BJ (cell line): ENCODE results near the gene BICD2. TPM values are rescaled to one million over a fixed set of nuclear protein-coding genes. Genes with fewer than 3 reads are reported as not detected.

Experiments used
- CTCF ChIA-PET: fragments of 350-600 bp; formaldehyde crosslinking; extraction: SDS; loops from one replicate; lab custom pipeline; 2021; ENCODE audit warnings: antibody characterized with exemption, inconsistent platforms; lab: Yijun Ruan, JAX
- POLR2A ChIA-PET: fragments of 300-600 bp; sonication (Branson Sonifier 250); formaldehyde crosslinking; extraction: SDS; loops from one replicate; lab custom pipeline; 2021; ENCODE audit warnings: antibody characterized with exemption; lab: Charles Lee
- DNase-seq: peaks from one replicate; pipeline ENCODE4 v3.0.0-alpha.2; 2011; ENCODE audit warnings: low read depth
- H3K27me3 ChIP-seq: 2 replicates; pipeline ENCODE4 v1.6.0; 2011; ENCODE audit warnings: low read length; ENCODE audit not compliant: control insufficient read depth, insufficient read depth
- H3K36me3 ChIP-seq: 2 replicates; pipeline ENCODE4 v1.5.1; 2011; ENCODE audit warnings: low read length; ENCODE audit not compliant: control insufficient read depth, insufficient read depth
- H3K4me3 ChIP-seq: 2 replicates; pipeline ENCODE4 v1.5.1; 2011; ENCODE audit warnings: low read depth, mild to moderate bottlenecking, control low read depth, low read length
- CTCF ChIP-seq: IDR thresholded peaks from 2 replicates; pipeline ENCODE4 v1.5.1; 2011; ENCODE audit warnings: low read depth, mild to moderate bottlenecking, control low read depth, inconsistent platforms, low read length, moderate library complexity; ENCODE audit not compliant: insufficient read depth
- polyA plus RNA-seq: library from polyadenylated mRNA; depleted of rRNA; stranded (reverse); fragments of >200 nt; gene quantifications from 2 replicates; pipeline ENCODE4 v1.2.3, GENCODE V29; 2011

Gene BICD2
- polyA plus RNA-seq, 1 experiment = 11.6 TPM

- no peak for TF ChIP-seq CTCF
- no peak for DNase-seq
- CTCF ChIA-PET = interaction anchor here (1.2 to 8.2 kb wide), 3 partner anchors 9 to 71 kb away, joined by 4 to 86 read pairs (median 7); no protein-coding TSS in a partner anchor
- peaks cover 37% of the 10 kb centered on the region for H3K36me3 ChIP-seq
- no peak overlapping the region for H3K4me3 ChIP-seq
- H3K27me3 ChIP-seq = no peaks in the 10 kb centered on the region
- POLR2A ChIA-PET = no interaction called here
Measured at GRCh38 chr9:92720209-92720765, 44.3 kb downstream of the BICD2 start.

DNA sequence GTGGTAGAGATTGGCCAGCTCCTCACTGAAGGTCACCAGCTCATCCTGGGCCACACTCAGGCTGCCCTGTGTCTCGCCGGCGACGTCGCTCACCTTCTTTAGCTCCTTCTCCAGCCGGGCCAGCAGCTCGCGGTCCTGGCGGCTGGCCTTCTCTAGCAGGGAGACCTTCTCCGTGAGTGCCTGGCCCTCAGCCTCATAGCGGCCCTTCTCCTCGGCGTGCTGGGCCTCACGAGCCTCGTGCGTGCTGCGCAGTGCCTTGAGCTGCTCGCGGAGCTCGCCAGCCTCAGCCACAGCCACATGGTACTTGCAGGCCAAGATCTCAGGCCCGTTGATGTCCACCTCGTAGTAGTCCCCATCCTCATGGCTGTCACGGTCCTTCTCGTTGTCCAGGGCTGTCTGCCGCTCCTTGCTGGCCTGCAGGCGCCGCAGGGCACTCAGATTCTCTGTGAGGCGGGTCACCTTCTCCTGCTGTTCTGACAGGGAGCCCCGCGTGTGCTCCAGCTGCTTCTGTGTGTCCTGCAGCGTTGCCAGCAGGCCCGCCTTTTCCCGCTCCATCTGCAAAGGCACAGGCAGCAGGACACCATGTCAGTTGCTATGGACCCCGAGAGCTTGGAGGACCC is 45.5 kb downstream of the BICD2 start:
- CTCF ChIA-PET = interaction anchor here (2.0 to 8.2 kb wide), 4 partner anchors 11 to 73 kb away, joined by 7 to 86 read pairs (median 8); no protein-coding TSS in a partner anchor
- peaks cover 43% of the 10 kb centered on the region for H3K36me3 ChIP-seq

GRCh38 chr9:92718086-92719001 is 46.3 kb downstream of the BICD2 start:
- ChIA-PET CTCF (interaction anchor here (0.6 to 8.2 kb wide), 8 partner anchors 11 to 476 kb away, joined by 3 to 86 read pairs (median 6); no protein-coding TSS in a partner anchor), POLR2A (no interaction called here)
- Histone ChIP-seq H3K36me3 (peaks cover 47% of the 10 kb centered on the region), H3K4me3 (no peak overlapping the region), H3K27me3 (no peaks in the 10 kb centered on the region)
- no peak for TF ChIP-seq CTCF
- no peak for DNase-seq

More for the DNA sequence above, 45.5 kb downstream of the BICD2 start:
- no peaks in the 10 kb centered on the region for H3K27me3 ChIP-seq
- H3K4me3 ChIP-seq = no peak overlapping the region
- POLR2A ChIA-PET = no interaction called here
- TF ChIP-seq CTCF = no peak
- DNase-seq = no peak

DNA sequence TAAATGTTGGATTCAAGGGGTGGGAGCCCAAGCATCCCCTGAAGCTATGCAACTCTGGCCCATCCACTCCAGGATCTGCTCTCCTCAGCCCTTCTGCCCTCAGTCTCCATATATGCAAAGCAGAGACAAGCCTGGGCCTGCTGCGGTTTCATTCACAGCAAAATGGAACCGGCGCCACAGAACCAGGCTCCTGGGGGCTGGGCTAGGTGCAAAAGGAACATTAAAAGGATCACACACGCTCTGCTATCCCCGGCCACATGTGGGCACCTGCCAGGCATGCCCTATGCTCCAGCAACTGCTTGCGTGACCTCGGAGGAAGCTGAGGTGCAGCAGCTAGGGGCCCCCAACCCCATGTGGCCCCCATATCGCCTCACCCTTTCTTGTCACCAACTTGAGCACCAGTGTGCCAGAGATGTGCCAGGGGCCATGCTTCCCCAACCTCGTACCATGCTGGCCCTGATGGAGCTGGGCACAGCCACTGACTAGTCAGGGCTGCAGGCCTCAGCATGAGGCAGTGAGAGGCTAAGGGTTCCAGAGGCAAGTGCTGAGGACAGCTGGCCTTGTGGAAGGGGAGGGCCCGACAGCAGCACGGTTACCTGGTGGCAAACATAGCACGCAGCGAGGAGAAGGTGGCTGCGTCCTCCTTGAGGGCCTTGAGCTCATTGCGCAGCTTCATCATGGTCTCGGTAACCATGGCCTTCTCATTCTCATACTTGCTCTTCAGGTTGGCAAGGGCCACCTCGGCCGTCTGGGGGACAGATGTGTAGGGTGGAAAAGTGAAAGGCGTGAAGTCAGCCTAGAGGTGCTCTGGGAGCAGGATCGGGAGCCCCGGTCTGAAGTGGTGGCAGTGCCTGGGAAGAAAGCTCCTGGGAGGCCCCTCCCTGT is 47.2 kb downstream of the BICD2 start:
- Histone ChIP-seq H3K36me3 (peaks cover 46% of the 10 kb centered on the region), H3K27me3 (no peaks in the 10 kb centered on the region), H3K4me3 (no peak overlapping the region)
- ChIA-PET CTCF (interaction anchor here (0.7 to 8.2 kb wide), 14 partner anchors 9 to 151 kb away, joined by 3 to 86 read pairs (median 4); no protein-coding TSS in a partner anchor), POLR2A (no interaction called here)
- DNase-seq = no peak
- no peak for TF ChIP-seq CTCF
